GM12878 (cell line): ENCODE results near the gene ADCY2. TPM values are rescaled to one million over a fixed set of nuclear protein-coding genes. Genes with fewer than 3 reads are reported as not detected.

Experiments
- ATAC-seq: fragments of 200-7000 bp; cut with Tn5 transposase; 3 replicates; pipeline ENCODE4 v1.9.1; 2020; ENCODE audit warnings: mild to moderate bottlenecking, moderate library complexity
- BruUV-seq: library from RNA; stranded (reverse); fragments of 400-500 nt; replicated peaks from 2 replicates; lab custom pipeline; 2021; lab: Mats Ljungman, UMichigan
- CTCF ChIA-PET: fragments of 300-600 bp; sonication (Branson Sonifier 250); formaldehyde crosslinking; extraction: SDS; loops from one replicate; lab custom pipeline; 2021; ENCODE audit warnings: inconsistent platforms; lab: Yijun Ruan, JAX
- POLR2A ChIA-PET: fragments of 350-600 bp; formaldehyde crosslinking; extraction: SDS; loops from one replicate; lab custom pipeline; 2021; ENCODE audit warnings: inconsistent platforms; lab: Charles Lee
- RAD21 ChIA-PET: fragments of 300-600 bp; sonication (Branson Sonifier 250); formaldehyde crosslinking; loops from one replicate; lab custom pipeline; 2023; ENCODE audit warnings: antibody characterized with exemption; ENCODE audit not compliant: unreplicated experiment; lab: Charles Lee
- SMC1A ChIA-PET: fragments of 300-600 bp; sonication (Branson Sonifier 250); formaldehyde crosslinking; loops from one replicate; lab custom pipeline; 2023; ENCODE audit not compliant: unreplicated experiment, uncharacterized antibody; lab: Charles Lee
- DNase-seq: peaks from one replicate; pipeline ENCODE4 v3.0.0-alpha.2; 2011; ENCODE audit warnings: low read depth, low spot score
- FAIRE-seq: peaks from 3 replicates; lab custom pipeline; 2011; peaks lifted over from hg19 to GRCh38; lab: Jason Lieb, UNC
- H2AFZ ChIP-seq: 2 replicates; pipeline ENCODE4 v1.6.0; 2011; ENCODE audit warnings: low read depth, low read length, control low read depth; ENCODE audit not compliant: control insufficient read depth
- H3K27ac ChIP-seq: 2 replicates; pipeline ENCODE4 v1.5.1; 2011; ENCODE audit warnings: control low read depth; ENCODE audit not compliant: control insufficient read depth, insufficient read depth
- H3K27me3 ChIP-seq, 2 experiments: replicated peaks in 1 of 2; 2 replicates each; pipeline versions ENCODE4 v1.6.0 to v1.6.1; 2011; ENCODE audit warnings: low read length in 1 of 2; ENCODE audit not compliant: control insufficient read depth in 2 of 2, insufficient read depth in 2 of 2
- H3K36me3 ChIP-seq, 2 experiments: 2 replicates each; pipeline ENCODE4 v1.5.1; 2011; ENCODE audit warnings: low read length in 1 of 2; ENCODE audit not compliant: control insufficient read depth in 2 of 2, insufficient read depth in 2 of 2
- H3K4me1 ChIP-seq: 2 replicates; pipeline ENCODE4 v1.6.1; 2011; ENCODE audit warnings: mild to moderate bottlenecking, low read length, moderate library complexity, mixed read lengths; ENCODE audit not compliant: control insufficient read depth, insufficient read depth
- H3K4me2 ChIP-seq: 2 replicates; pipeline ENCODE4 v1.6.0; 2011; ENCODE audit warnings: control low read depth; ENCODE audit not compliant: control insufficient read depth, insufficient read depth
- H3K4me3 ChIP-seq: fragments of 200-600 bp; sonication (generic); 2 replicates; pipeline ENCODE4 v1.5.1; 2016
- H3K79me2 ChIP-seq: 2 replicates; pipeline ENCODE4 v1.6.0; 2011; ENCODE audit warnings: low read length; ENCODE audit not compliant: control insufficient read depth, insufficient read depth
- H3K9ac ChIP-seq: 2 replicates; pipeline ENCODE4 v1.8.0; 2011; ENCODE audit warnings: low read length, control low read depth, mixed read lengths; ENCODE audit not compliant: control insufficient read depth, insufficient read depth
- H3K9me3 ChIP-seq: replicated peaks from 3 replicates; pipeline ENCODE4 v1.5.1; 2011; ENCODE audit warnings: mild to moderate bottlenecking, low read length; ENCODE audit not compliant: control insufficient read depth, insufficient read depth
- H4K20me1 ChIP-seq: 2 replicates; pipeline ENCODE4 v1.6.0; 2011; ENCODE audit not compliant: control insufficient read depth, insufficient read depth
- ESRRA ChIP-seq: IDR thresholded peaks from 2 replicates; pipeline ENCODE4 v1.6.1; 2012; ENCODE audit warnings: mild to moderate bottlenecking, low read length, improper control_type of control experiment
- HCFC1 ChIP-seq: fragments of 150-350 bp; IDR thresholded peaks from 2 replicates; pipeline ENCODE4 v1.6.1; 2014; ENCODE audit warnings: low read length
- KAT2A ChIP-seq: conservative IDR thresholded peaks from 2 replicates; pipeline ENCODE4 v1.6.1; 2011; ENCODE audit warnings: low read depth, low read length; ENCODE audit not compliant: control insufficient read depth
- MTA3 ChIP-seq: IDR thresholded peaks from 2 replicates; pipeline ENCODE4 v1.6.1; 2012; ENCODE audit warnings: low read length, inconsistent platforms, borderline replicate concordance
- MXI1 ChIP-seq: fragments of 150-350 bp; IDR thresholded peaks from 2 replicates; pipeline ENCODE4 v1.6.1; 2011; ENCODE audit warnings: low read depth, mild to moderate bottlenecking, inconsistent platforms, low read length, improper control_type of control experiment
- SREBF1 ChIP-seq: IDR thresholded peaks from 2 replicates; pipeline ENCODE4 v1.6.1; 2012; ENCODE audit warnings: mild to moderate bottlenecking, low read length
- WGBS: methylation state at CpG from one replicate; pipeline ENCODE4 v1.1.6; 2016; ENCODE audit warnings: low lambda C conversion rate; ENCODE audit not compliant: insufficient replicate concordance, insufficient coverage; ENCODE audit errors: missing lambda C conversion rate; 5-methylcytosine and 5-hydroxymethylcytosine counted together
- in situ Hi-C: fragments of 300-500 bp; cut with MboI; formaldehyde crosslinking; loops from 9 replicates; pipeline ENCODE4 v1.14.3; 2018; ENCODE audit warnings: mixed read lengths
- intact Hi-C: fragments of 100-400 bp; cut with micrococcal nuclease; formaldehyde crosslinking; loops from one replicate; pipeline ENCODE4 v1.14.2; 2022; ENCODE audit not compliant: unreplicated experiment
- polyA plus RNA-seq, 11 experiments: library from polyadenylated mRNA; depleted of rRNA in 4 of 11; unstranded in 6 of 11; stranded (reverse) in 5 of 11; fragments of >200 nt; fragmentation: Nextera tagmentation in 4 of 11; fragmentation: Illumina TruSeq in 1 of 11; extraction: Ambion mirVana in 4 of 11; extraction: Trizol in 1 of 11; gene quantifications; 1 replicate in 1 of 11; 2 replicates in 10 of 11; pipeline versions ENCODE4 v1.2.1 to v1.2.3, GENCODE V29; 2011 to 2016; ENCODE audit warnings: inconsistent platforms in 2 of 11, missing spikeins in 2 of 11, low read depth in 1 of 11
- total RNA-seq, 4 experiments: library from RNA; depleted of rRNA in 3 of 4; stranded (reverse); fragments of >200 nt in 3 of 4; fragmentation: Illumina TruSeq in 1 of 4; extraction: Trizol in 1 of 4; gene quantifications; 2 replicates each; pipeline versions ENCODE4 v1.2.1 to v1.2.3, GENCODE V29; 2013 to 2021
- TF ChIP-seq, protein P1 (sequence below): IDR thresholded peaks from 2 replicates; pipeline ENCODE4 v1.6.1; 2012; ENCODE audit warnings: low read length, inconsistent platforms
- TF ChIP-seq, protein P2 (sequence below): fragments of 150-350 bp; IDR thresholded peaks from 2 replicates; pipeline ENCODE4 v1.6.1; 2016; ENCODE audit warnings: low read depth, low read length
- TF ChIP-seq, protein P3 (sequence below): IDR thresholded peaks from 2 replicates; pipeline ENCODE4 v1.6.1; 2012; ENCODE audit warnings: low read depth, low read length, improper control_type of control experiment

Gene ADCY2
- total and polyA plus RNA-seq, 10 of the 15 experiments (the other 5 are each of a cell fraction or from before 2014, with no cell fraction given) = 0.07 to 0.26 TPM; not detected in 8

DNA sequence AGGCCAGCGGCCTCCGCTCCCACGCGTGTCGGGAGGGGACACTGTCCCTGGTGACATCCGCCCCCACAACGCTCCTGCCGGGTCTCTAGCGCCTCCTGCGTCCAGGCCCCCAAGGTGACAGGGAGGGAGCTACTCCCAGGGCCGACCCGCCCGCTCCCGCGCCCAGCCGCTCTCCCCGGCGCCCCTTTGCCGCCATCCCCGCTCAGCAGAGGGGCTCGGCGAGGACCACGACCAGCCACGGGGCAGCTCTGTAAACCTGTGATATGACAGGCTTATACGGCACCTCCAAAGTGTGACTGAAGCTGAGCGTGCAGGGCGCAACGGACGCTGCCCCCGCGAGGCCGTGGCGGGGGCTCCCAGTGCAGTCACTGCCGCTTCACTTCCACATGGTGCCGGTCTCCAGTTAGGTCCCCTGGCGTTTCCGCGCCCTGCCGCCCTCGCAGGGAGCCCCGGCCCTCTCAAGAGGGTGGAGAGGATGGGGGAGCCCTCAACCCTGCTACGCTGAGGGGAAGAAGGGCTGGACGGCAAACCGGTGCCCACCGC, 978 bp upstream of the ADCY2 start:
- H3K27ac ChIP-seq = no peak overlapping the region
- FAIRE-seq = no peak
- ChIA-PET SMC1A (no interaction called here), CTCF (no interaction called here), RAD21 (no interaction called here), POLR2A (no interaction called here)
- no peaks in the 10 kb centered on the region for H3K4me1 ChIP-seq
- H2AFZ ChIP-seq = no peak overlapping the region
- no peak for TF ChIP-seq HCFC1
- TF ChIP-seq, protein P1, sequence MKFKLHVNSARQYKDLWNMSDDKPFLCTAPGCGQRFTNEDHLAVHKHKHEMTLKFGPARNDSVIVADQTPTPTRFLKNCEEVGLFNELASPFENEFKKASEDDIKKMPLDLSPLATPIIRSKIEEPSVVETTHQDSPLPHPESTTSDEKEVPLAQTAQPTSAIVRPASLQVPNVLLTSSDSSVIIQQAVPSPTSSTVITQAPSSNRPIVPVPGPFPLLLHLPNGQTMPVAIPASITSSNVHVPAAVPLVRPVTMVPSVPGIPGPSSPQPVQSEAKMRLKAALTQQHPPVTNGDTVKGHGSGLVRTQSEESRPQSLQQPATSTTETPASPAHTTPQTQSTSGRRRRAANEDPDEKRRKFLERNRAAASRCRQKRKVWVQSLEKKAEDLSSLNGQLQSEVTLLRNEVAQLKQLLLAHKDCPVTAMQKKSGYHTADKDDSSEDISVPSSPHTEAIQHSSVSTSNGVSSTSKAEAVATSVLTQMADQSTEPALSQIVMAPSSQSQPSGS = no peak
- TF ChIP-seq MTA3 = no peak
- no peak for TF ChIP-seq MXI1
- TF ChIP-seq ESRRA = no peak
- TF ChIP-seq, protein P2, sequence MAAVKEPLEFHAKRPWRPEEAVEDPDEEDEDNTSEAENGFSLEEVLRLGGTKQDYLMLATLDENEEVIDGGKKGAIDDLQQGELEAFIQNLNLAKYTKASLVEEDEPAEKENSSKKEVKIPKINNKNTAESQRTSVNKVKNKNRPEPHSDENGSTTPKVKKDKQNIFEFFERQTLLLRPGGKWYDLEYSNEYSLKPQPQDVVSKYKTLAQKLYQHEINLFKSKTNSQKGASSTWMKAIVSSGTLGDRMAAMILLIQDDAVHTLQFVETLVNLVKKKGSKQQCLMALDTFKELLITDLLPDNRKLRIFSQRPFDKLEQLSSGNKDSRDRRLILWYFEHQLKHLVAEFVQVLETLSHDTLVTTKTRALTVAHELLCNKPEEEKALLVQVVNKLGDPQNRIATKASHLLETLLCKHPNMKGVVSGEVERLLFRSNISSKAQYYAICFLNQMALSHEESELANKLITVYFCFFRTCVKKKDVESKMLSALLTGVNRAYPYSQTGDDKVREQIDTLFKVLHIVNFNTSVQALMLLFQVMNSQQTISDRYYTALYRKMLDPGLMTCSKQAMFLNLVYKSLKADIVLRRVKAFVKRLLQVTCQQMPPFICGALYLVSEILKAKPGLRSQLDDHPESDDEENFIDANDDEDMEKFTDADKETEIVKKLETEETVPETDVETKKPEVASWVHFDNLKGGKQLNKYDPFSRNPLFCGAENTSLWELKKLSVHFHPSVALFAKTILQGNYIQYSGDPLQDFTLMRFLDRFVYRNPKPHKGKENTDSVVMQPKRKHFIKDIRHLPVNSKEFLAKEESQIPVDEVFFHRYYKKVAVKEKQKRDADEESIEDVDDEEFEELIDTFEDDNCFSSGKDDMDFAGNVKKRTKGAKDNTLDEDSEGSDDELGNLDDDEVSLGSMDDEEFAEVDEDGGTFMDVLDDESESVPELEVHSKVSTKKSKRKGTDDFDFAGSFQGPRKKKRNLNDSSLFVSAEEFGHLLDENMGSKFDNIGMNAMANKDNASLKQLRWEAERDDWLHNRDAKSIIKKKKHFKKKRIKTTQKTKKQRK = no peak
- no peak for TF ChIP-seq SREBF1
- TF ChIP-seq, protein P3, sequence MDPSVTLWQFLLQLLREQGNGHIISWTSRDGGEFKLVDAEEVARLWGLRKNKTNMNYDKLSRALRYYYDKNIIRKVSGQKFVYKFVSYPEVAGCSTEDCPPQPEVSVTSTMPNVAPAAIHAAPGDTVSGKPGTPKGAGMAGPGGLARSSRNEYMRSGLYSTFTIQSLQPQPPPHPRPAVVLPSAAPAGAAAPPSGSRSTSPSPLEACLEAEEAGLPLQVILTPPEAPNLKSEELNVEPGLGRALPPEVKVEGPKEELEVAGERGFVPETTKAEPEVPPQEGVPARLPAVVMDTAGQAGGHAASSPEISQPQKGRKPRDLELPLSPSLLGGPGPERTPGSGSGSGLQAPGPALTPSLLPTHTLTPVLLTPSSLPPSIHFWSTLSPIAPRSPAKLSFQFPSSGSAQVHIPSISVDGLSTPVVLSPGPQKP = no peak
- no peak for TF ChIP-seq KAT2A
- no peaks in the 10 kb centered on the region; the same call in 2 of the 3 replicates for H3K9me3 ChIP-seq
- WGBS = 27% methylated on average over 32 of the region's 45 CpGs
- H3K4me3 ChIP-seq = no peak overlapping the region
- H3K36me3 ChIP-seq = no peaks in the 10 kb centered on the region
- in situ Hi-C loops = no loop called here
- intact Hi-C loops = loop anchor here (5.0 kb wide), 1 partner anchor 133 kb away; no protein-coding TSS in a partner anchor
- no TSS peak for BruUV-seq
- H4K20me1 ChIP-seq = no peaks in the 10 kb centered on the region
- H3K4me2 ChIP-seq = no peak overlapping the region
- no peaks in the 10 kb centered on the region for H3K79me2 ChIP-seq
- DNase-seq = no peak
- no peaks in the 10 kb centered on the region; a peak in 1 of 4 replicates for H3K27me3 ChIP-seq
- ATAC-seq = no peak
- no peak overlapping the region for H3K9ac ChIP-seq
